HG02973 (cell line): ENCODE results near the gene ARL4D.
"Not testable (repeated sequence)": the region's sequence is repeated elsewhere in the genome, so short reads cannot be mapped to it uniquely, and the experiment has no call there.

Experiments used
- ATAC-seq: cut with Tn5 transposase; IDR thresholded peaks from one replicate; pipeline ENCODE4 v1.9.1; 2021; ENCODE audit warnings: moderate library complexity; ENCODE audit not compliant: unreplicated experiment

The ARL4D gene

DNA sequence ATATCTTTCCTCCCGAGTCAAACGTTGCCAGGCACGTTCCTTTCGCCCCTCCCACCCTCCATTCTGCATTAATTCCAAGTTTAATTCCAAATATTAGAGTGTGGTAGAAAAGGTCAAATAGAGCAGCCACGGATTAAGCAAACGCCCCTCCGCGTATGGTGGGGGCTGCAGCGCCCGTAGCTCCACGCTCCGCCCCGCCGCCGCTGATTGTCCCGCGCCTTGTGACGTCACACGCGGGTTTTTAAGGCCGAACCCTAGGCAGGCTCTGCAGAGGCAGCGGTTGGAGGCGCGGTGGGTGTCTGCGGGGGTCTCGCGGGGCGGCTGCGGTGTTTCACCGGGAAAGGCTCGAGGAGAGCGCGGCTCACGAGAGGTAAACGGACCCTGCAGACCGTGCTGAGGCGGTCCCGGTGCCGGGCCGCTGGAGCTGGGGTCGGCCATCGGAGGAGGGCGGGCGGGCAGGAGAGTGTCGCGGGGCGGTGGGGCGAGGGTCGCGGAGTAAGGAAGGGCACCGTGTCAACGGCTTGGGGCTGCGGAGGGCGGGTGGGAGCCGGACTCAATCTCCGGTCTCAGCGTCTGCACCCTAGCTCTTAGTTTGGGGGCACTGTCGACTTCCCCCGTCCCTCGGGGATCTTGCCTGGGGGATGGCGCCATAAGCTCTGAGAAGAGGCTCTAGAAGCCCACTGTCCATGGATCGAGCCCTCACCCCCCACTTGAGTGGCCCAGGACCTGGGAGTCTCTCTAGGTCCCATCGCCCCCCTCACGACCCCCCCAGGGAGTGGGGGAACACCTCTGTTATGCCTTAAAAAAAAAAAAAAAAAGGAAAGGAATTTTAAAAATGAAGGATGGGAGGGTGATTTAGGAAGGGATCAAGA lies at the start of gene ARL4D:
Gene ARL4D, plus strand, starts transcription at position 270 of the 872 bp plus-strand sequence. CDS start 740 bp downstream, outside the sequence.
- ATAC-seq = no peak

DNA sequence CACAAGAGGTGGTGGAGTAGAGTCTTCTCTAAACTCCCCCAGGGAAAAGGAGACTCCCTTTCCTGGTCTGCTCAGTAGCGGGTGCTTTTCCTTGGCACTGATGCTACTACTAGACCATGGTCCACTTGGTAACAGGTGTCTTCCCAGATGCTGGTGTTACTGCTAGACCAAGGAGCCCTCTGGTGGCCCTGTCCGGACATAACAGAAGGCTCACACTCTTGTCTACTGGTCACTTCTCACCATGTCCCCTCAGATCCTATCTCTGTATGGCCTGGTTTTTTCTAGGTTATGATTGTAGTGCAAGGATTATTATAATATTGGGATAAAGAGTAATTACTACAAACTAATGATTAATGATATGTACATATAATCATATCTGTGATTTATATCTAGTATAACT lies 49.7 kb upstream of the ARL4D start:
- ATAC-seq = no peak

DNA sequence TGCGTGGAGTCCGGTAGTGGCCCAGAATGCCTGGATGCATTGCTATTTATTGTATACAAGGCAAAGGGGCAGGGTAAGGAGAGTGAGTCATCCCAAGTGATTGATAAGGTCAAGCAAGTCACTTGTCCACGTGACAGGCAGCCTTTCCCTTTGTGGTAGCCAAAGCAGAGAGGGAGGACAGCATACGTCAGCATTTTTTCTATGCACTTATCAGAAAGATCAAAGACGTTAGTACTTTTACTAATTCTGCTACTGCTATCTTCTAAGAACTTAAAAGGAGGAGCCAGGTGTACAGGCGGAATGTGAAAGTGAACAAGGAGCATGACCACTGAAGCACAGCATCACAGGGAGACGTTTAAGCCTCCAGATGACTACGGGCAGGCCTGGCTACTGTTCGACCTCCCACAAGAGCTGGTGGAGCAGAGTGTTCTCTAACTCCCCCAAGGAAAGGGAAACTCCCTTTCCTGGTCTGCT lies 47.9 kb upstream of the ARL4D start:
- no peak for ATAC-seq

DNA sequence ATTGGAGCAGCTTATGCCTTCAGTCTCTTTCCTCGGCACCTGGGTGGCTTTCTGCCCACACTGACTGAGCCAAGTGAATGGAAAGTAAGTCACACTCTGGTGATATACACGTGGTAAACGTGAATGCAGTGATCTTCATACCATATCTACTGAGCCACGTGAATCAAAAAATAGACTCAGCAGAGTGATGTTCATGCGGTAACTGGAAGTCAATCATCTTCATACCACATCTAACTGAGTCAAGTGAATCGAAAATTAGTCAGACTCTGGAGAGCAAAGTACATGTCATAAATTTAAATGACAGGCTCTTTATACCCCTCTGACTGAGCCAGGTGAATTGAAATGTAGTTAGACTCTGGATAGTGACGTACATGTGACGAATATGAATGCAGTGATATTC lies 47.1 kb upstream of the ARL4D start:
- ATAC-seq = no peak

DNA sequence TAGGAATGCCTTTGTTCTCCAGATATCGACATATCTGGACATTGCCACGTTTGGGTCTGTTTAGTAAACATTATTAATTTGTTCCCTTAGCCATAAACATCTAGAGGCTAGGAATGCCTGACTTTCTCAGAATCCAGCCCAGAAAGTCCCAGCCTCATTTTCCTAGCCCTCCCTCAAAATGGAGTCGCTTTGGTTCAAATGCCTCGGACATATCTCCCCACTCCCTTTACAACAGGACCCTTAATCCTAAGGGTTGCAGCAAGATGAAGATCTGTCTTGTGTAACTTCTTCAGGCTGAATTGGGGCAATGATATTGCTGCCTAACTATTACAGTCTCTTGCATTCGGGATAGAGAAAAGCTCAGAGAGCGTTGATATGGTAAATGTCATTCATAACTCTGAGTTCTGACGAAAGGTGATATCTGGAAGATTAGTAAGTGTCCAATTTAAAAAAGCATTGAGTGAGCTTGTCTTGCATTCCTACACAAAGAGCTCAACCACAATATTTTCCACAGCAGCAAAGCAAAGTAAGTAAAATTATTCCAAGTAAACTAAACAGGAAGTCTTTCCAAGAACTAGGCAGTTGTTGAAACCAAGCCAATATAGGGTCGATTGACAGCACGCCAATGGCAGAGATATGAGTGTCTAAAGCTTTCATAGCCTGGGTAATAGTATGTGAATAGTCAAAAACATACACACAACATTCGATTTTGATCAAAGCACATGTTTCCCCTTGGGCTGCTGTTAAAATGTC lies 46.0 kb upstream of the ARL4D start:
- no peak for ATAC-seq

DNA sequence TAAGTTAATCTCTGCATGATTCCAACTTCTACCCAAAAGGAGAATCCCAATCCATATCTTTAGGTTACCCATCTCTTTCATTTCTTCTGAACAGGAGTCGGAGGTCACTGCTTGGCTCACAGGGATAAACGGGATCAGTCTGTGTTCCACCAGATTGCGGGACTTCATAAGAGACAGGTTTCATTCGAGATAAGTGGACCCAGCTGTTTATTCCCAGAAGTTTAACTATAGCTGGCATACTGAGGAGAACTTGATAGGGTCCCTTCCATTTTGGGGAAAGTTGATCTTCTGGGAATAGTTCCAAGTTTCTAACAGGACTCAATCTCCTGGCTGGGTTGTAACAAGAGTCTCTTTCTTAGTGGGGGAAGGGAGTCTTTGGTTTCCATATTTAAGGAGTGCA lies 45.4 kb upstream of the ARL4D start:
- no peak for ATAC-seq

DNA sequence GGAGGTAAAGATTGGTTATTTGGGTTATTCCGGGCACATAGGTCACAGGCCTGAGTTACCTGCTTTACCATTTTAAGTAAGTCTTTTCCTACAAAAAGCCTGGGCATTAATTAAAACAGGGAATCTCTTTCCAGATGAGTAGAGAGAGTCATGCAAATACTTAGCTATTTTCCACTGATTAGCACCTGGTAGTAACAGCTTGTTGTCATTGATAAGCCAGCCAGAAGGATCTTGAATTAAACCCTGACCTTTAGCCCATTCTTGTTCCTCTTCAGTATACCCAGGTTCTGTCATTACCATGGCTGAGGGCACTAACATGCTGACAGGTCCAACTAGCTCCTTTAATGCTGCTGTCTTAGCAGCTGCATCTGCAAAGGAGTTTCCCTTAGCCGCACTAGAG lies 44.4 kb upstream of the ARL4D start:
- no peak for ATAC-seq

DNA sequence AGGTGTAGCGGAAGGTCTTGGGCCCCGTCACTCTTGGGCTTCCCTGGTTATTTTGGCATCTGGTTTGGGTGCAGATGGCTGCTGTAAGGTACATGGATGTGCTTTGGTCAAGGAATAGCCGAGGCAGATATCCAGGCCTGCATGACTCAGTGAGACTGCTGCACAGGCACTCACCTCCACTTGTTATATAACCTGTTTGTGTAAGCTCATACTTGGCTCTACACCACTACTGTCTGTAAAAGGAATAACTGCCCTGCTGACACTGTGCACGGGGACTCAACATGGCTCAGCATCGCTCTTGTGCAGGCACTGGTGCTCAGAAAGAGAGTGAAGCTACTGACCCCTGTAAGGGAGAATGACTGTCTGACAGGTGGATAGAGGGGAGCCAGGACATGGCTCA lies 42.3 kb upstream of the ARL4D start:
- no peak for ATAC-seq

DNA sequence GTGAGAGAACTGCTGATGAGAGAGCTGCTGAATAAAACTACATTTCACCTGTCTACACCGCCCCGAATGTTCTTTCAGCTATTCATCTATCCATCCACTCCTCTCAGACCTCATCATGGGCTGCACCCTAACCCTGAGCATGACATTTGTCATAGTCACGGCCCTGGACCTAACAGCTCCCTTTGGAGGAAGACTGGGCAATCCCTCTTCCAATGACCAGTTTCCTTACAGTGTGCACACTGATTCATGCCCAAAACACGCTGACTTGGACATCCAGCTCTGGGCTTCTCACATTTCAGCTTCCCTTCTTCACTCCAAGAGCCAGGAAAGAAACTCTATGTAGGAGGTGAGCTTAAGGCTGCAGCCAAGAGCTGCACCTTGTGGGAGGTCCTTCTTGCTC lies 41.8 kb upstream of the ARL4D start:
- ATAC-seq = no peak

DNA sequence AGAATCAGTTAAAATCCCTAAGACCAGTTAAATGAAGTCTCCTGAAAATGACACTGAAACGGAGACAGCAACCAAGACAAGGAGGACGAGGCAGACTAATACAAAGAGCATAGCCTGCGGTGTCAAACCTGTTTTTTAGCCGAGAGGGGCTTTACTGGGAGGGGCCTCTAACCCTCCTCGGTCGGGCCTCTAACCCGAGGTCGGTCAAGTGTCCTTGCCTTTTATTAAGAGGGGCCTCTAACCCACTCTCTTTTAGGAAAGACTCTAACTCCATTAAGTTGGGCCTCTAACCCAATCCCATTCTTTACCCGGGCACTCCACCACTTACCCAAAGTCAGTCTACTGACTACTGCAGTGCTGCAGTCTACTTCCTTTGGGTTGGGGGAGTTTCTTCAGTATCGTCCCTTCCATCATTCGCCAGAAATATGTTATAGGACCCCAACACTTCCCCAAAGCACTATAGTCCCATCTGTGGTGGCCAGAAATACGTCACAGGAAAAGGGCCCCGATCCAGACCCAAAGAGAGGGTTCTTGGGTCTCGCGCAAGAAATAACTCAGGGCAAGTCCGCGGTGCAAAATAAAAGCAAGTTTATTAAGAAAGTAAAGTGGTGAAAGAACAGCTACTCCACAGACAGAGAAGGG lies 39.2 kb upstream of the ARL4D start:
- ATAC-seq = no peak

DNA sequence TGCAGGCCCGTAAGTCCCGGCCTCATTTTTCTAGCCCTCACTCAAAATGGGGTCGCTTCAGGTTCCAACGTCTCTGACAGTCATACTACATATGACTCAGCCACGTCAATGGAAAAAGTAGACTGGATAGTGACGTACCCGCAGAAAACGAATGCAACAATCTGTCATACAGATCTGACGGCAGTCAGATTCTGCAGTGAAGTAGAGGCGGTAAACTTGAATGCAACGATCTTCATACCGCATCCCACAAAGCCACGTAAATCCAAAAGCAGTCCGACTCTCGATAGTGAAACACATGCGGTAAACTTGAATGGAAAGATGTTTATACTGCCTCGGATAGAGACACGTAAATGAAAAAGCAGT lies 38.4 kb upstream of the ARL4D start:
- peak; percentile 33 for ATAC-seq

GRCh38 chr17:43360739-43361505 lies 37.9 kb upstream of the ARL4D start:
- peak; percentile 67 for ATAC-seq

DNA sequence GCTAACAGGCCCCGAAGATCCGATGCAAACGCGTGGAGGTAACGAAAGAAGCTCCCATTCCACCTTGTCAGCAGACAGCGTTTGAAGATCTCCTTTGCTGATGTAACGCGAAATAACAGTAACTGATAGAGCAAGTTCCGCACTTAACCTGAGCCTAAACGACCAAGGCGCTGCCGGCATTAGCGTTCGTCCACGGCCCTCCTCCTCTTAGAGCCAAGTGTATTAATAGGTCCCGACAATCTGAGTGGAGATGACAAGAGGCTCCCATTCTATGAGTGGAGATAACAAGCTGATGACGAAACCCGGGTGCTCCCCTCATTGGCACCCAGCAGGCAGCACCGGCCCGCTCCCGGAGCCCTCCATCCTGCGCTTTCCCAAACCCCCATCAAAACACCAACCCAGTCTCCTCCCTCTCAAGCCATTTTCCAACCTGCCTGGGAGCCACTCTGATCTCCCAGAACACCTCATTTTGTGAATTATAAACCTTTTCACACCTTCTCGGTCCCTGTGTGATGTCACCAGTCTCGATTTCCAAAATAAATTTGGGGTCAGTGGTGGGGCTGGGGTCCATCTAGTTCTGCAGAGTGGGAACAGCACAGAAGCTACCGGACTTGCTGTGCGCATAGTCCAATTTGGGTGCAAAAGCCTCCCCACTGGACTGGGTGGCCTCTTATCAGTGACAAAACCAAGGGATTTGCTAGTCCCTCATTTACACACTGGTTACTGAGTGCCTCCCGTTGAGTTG lies 35.4 kb upstream of the ARL4D start:
- ATAC-seq = no peak

- ATAC-seq = no peak
Measured at GRCh38 chr17:43363926-43364285, 34.9 kb upstream of the ARL4D start.

GRCh38 chr17:43365356-43365755 lies 33.4 kb upstream of the ARL4D start:
- no peak for ATAC-seq

- ATAC-seq = not testable (repeated sequence)
Measured at GRCh38 chr17:43365921-43366320, 32.9 kb upstream of the ARL4D start.

DNA sequence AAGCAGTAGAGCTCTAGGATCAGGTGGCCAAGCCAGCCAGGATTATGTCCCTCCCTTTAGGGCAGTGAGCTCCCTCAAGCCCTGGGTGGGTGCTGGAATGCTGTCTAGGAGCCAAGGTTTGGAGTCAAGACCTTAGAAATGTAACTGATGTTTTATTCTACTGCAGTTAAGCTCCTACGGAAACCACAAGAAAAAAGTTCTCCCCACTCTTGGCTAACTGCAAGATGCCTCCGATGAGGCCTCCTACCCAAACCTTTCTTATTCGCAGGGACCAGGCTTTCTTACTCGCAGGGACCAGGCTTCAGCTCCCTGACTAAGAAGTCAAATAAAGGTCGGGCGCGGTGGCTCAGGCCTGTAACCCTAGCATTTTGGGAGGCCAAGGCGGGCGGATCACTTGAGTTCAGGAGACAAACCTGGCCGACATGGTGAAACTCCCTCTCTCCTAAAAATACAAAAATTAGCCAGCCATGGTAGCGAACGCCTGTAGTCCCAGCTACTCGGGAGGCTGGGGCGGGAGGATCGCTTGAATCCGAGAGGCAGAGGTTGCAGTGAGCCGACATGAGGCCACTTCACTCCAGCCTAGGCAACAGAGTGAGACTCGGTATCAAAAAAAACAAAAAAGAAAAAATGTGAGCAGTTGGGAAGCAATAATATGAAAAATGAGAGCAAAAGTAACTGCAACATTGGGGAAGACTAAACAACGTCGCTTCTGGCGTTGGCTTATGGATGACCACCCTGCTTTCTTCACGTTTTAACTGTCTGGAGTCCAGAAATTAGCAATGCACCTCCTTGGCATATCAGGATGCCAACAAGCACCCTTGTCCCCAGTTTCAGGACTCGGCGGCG lies 31.7 kb upstream of the ARL4D start:
- no peak for ATAC-seq

DNA sequence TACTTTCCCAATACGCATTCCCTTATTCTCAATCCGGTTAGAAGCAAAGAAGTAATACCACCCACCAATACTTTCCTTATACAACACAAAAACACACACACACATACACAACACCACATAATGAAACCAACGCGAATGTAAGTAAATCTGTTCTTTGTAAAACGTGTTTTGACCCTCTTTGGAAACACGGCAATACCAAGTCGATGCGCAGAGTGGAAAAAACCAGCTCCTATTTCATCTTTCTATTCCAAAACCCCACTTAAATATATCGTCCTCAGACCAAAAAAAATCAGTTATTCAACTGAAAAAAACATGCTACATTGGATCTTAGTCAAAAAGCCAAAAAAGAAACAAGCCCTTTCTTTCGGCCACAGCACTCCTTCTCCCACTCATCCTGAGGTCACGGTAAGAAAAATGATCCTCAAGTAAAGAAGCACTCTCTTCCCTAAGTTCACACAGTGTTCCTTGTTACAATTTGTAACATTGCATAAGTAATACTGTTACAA lies 31.0 kb upstream of the ARL4D start:
- ATAC-seq = peak; percentile 28
